Body of pancreas (tissue), 4 donors: ENCODE data around the gene RNF223.

Source experiments
- POLR2A ChIP-seq, 3 donors: fragments of 450-650 bp; IDR thresholded peaks; one replicate each; pipeline ENCODE4 v1.6.1; 2016; ENCODE audit warnings: antibody characterized with exemption in 3 of 3, mild to moderate bottlenecking in 2 of 3
- TF ChIP-seq, protein P1 (sequence below), 7 experiments: fragments of 450-650 bp in 4 of 7; fragments of 200-600 bp in 3 of 7; sonication (generic) in 3 of 7; IDR thresholded peaks; one replicate each; pipeline ENCODE4 v1.5.1; 2016 to 2019; ENCODE audit warnings: antibody characterized with exemption in 7 of 7

GRCh38 chr1:1043411-1043810 lies 30.7 kb downstream of the RNF223 start:
- TF ChIP-seq, protein P1, sequence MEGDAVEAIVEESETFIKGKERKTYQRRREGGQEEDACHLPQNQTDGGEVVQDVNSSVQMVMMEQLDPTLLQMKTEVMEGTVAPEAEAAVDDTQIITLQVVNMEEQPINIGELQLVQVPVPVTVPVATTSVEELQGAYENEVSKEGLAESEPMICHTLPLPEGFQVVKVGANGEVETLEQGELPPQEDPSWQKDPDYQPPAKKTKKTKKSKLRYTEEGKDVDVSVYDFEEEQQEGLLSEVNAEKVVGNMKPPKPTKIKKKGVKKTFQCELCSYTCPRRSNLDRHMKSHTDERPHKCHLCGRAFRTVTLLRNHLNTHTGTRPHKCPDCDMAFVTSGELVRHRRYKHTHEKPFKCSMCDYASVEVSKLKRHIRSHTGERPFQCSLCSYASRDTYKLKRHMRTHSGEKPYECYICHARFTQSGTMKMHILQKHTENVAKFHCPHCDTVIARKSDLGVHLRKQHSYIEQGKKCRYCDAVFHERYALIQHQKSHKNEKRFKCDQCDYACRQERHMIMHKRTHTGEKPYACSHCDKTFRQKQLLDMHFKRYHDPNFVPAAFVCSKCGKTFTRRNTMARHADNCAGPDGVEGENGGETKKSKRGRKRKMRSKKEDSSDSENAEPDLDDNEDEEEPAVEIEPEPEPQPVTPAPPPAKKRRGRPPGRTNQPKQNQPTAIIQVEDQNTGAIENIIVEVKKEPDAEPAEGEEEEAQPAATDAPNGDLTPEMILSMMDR (IDR thresholded peaks at IDR 0.05): no peak
- no peak for TF ChIP-seq POLR2A (IDR thresholded peaks at IDR 0.05)
